Thyroid gland (tissue), 4 donors: ENCODE data around the gene LRRC4C. TPM values are rescaled to one million over a fixed set of nuclear protein-coding genes. Genes with fewer than 3 reads are reported as not detected.

ENCODE experiments used
- DNase-seq, 2 donors: peaks; one replicate each; pipeline ENCODE4 v3.0.0-alpha.2; 2019
- H3K27ac ChIP-seq, 3 donors: fragments of 200-600 bp; sonication (generic); 1 replicate in 2 of 3; 2 replicates in 1 of 3; pipeline ENCODE4 v1.5.1; 2016 to 2019; ENCODE audit warnings: mild to moderate bottlenecking in 1 of 3, moderate library complexity in 1 of 3
- H3K27me3 ChIP-seq: fragments of 200-600 bp; sonication (generic); one replicate; pipeline ENCODE4 v1.5.1; 2019
- H3K36me3 ChIP-seq, 2 donors: fragments of 200-600 bp; sonication (generic); one replicate each; pipeline ENCODE4 v1.5.1; 2016 to 2019
- H3K4me1 ChIP-seq, 2 donors: fragments of 200-600 bp; sonication (generic); one replicate each; pipeline ENCODE4 v1.5.1; 2017 to 2019
- H3K4me3 ChIP-seq, 3 donors: fragments of 200-600 bp; sonication (generic); replicated peaks in 1 of 3; 1 replicate in 2 of 3; 2 replicates in 1 of 3; pipeline ENCODE4 v1.5.1; 2016; ENCODE audit warnings: mild to moderate bottlenecking in 1 of 3
- H3K9me3 ChIP-seq: fragments of 200-600 bp; sonication (generic); one replicate; pipeline ENCODE4 v1.5.1; 2017
- CTCF ChIP-seq, 6 experiments: fragments of 200-600 bp in 3 of 6; fragments of 450-650 bp in 3 of 6; sonication (generic) in 3 of 6; IDR thresholded peaks; one replicate each; pipeline ENCODE4 v1.5.1; 2016 to 2019; ENCODE audit warnings: antibody characterized with exemption in 6 of 6, mild to moderate bottlenecking in 2 of 6, inconsistent platforms in 1 of 6, moderate library complexity in 1 of 6
- POLR2A ChIP-seq, 2 donors: fragments of 450-650 bp; IDR thresholded peaks; one replicate each; pipeline ENCODE4 v1.6.1; 2017; ENCODE audit warnings: antibody characterized with exemption in 2 of 2, mild to moderate bottlenecking in 2 of 2, moderate library complexity in 1 of 2
- WGBS, 2 donors: methylation state at CpG; one replicate each; pipeline ENCODE4 v1.1.5; 2017; 5-methylcytosine and 5-hydroxymethylcytosine counted together
- intact Hi-C: fragments of 100-400 bp; cut with DNase I; formaldehyde crosslinking; loops from one replicate; pipeline ENCODE4 v1.15.1; 2023
- total RNA-seq, 4 donors: library from RNA; depleted of rRNA; stranded (reverse); fragments of >200 nt; gene quantifications; one replicate each; pipeline ENCODE4 v1.2.3, GENCODE V29; 2016

LRRC4C gene
- total RNA-seq, 4 donors from 2014 or later = 4.6 to 13.9 (median 7.8) TPM

GRCh38 chr11:40602866-40603552 lies 856.4 kb downstream of the LRRC4C start:
- WGBS, 2 donors = 68 to 82% methylated on average over 3 of the region's 3 CpGs
- no peaks in the 10 kb centered on the region for H3K9me3 ChIP-seq
- no peak overlapping the region for H3K27ac ChIP-seq
- DNase-seq = no peak
- H3K27me3 ChIP-seq = no peaks in the 10 kb centered on the region
- H3K4me3 ChIP-seq = no peak overlapping the region
- H3K36me3 ChIP-seq = no peaks in the 10 kb centered on the region
- intact Hi-C loops = no loop called here
- TF ChIP-seq CTCF (IDR thresholded peaks at IDR 0.05) = no peak
- H3K4me1 ChIP-seq = no peaks in the 10 kb centered on the region

GRCh38 chr11:40597546-40598113 lies 861.8 kb downstream of the LRRC4C start:
- H3K36me3 ChIP-seq = no peaks in the 10 kb centered on the region
- no peaks in the 10 kb centered on the region for H3K27me3 ChIP-seq
- WGBS, 2 donors = 13 to 24% methylated on average over 5 of the region's 5 CpGs
- no peaks in the 10 kb centered on the region for H3K4me1 ChIP-seq
- no peak overlapping the region for H3K27ac ChIP-seq
- no peak for TF ChIP-seq CTCF (IDR thresholded peaks at IDR 0.05)
- TF ChIP-seq POLR2A (IDR thresholded peaks at IDR 0.05) = no peak
- no peaks in the 10 kb centered on the region for H3K9me3 ChIP-seq
- intact Hi-C loops = no loop called here
- no peak for DNase-seq
- H3K4me3 ChIP-seq = no peak overlapping the region

- Histone ChIP-seq H3K9me3 (no peaks in the 10 kb centered on the region), H3K36me3 (no peaks in the 10 kb centered on the region), H3K4me3 (no peak overlapping the region), H3K27me3 (no peaks in the 10 kb centered on the region), H3K4me1 (no peaks in the 10 kb centered on the region), H3K27ac (no peak overlapping the region)
- TF ChIP-seq CTCF (IDR thresholded peaks at IDR 0.05) = no peak
- intact Hi-C loops = no loop called here
- WGBS, 2 donors = 51 to 62% methylated on average over 1 of the region's 1 CpG
- DNase-seq = no peak
These were observed 886.1 kb downstream of the LRRC4C start for GRCh38 chr11:40573254-40573891.

GRCh38 chr11:40569947-40570531 lies 889.4 kb downstream of the LRRC4C start:
- Histone ChIP-seq H3K9me3 (no peaks in the 10 kb centered on the region), H3K27ac (no peak overlapping the region), H3K4me1 (no peaks in the 10 kb centered on the region), H3K27me3 (no peaks in the 10 kb centered on the region), H3K36me3 (no peaks in the 10 kb centered on the region), H3K4me3 (no peak overlapping the region)
- no peak for TF ChIP-seq POLR2A (IDR thresholded peaks at IDR 0.05)
- TF ChIP-seq CTCF (IDR thresholded peaks at IDR 0.05) = no peak
- intact Hi-C loops = no loop called here
- 91 to 94% methylated on average over 1 of the region's 1 CpG for WGBS, 2 donors
- DNase-seq = no peak

- Histone ChIP-seq H3K27ac (no peak overlapping the region), H3K4me1 (no peaks in the 10 kb centered on the region), H3K4me3 (no peak overlapping the region), H3K9me3 (no peaks in the 10 kb centered on the region), H3K27me3 (no peaks in the 10 kb centered on the region), H3K36me3 (no peaks in the 10 kb centered on the region)
- no peak for DNase-seq
- 76 to 82% methylated on average over 1 of the region's 1 CpG for WGBS, 2 donors
- TF ChIP-seq CTCF (IDR thresholded peaks at IDR 0.05) = no peak
- no peak for TF ChIP-seq POLR2A (IDR thresholded peaks at IDR 0.05)
- intact Hi-C loops = no loop called here
These were observed 892.1 kb downstream of the LRRC4C start for GRCh38 chr11:40567392-40567791.
